ENCODE results near the gene SCRT2. TPM values are rescaled to one million over a fixed set of nuclear protein-coding genes. Genes with fewer than 3 reads are reported as not detected.
"Not testable (repeated sequence)": the region's sequence is repeated elsewhere in the genome, so short reads cannot be mapped to it uniquely, and the experiment has no call there.

Gene SCRT2
- polyA plus RNA-seq, 6 donors from 2014 or later = not detected

DNA sequence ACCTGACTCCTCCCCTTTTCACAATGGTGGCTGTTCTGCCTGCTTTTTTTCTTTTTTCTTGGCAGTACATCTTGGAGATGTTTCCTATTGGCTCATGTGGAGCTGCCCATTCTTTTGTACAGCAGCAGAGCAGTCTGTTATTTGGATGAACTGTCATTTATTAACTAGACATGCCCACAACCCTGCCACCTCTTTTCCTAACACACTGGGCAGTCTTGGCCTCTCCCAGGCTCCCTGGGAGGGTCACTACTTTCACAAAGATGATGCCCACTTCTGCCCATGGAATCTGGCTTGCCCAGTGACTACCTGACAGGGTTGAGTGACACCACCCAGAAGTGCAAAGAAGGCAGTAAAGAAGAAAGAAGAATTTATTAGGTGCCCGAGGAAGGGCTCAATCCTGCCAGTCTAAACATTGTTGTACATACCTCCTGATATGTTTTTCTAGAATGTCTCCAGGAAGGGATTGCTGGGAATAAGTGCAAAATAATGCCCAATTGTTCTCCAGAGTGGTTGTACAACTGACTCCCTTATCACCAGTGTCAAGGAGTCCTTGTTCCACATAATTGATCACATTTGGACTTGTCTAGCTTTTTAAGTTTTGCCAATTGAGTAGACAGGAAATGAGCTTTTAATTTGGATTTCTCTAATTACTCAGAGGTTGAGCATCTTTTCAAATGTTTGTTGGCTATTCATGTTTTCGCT lies 19.7 kb upstream of the SCRT2 start:
- ATAC-seq (ENCODE audit: low read depth in 2 of 2) (no peak), DNase-seq (no peak)
- Mint-ChIP-seq H3K27ac (no peak overlapping the region), H3K9me3 (peaks cover 0 to 5% (median 2%) of the 10 kb centered on the region in 7 donors), H3K4me1 (no peaks in the 10 kb centered on the region), H3K36me3 (no peaks in the 10 kb centered on the region), H3K4me3 (no peak overlapping the region), H3K27me3 (peaks cover 21 to 49% (median 25%) of the 10 kb centered on the region in 3 donors)

GRCh38 chr20:694496-694895 lies 18.9 kb upstream of the SCRT2 start:
- no peak overlapping the region for H3K27ac Mint-ChIP-seq
- peaks cover 26 to 51% (median 29%) of the 10 kb centered on the region in 3 donors for H3K27me3 Mint-ChIP-seq

DNA sequence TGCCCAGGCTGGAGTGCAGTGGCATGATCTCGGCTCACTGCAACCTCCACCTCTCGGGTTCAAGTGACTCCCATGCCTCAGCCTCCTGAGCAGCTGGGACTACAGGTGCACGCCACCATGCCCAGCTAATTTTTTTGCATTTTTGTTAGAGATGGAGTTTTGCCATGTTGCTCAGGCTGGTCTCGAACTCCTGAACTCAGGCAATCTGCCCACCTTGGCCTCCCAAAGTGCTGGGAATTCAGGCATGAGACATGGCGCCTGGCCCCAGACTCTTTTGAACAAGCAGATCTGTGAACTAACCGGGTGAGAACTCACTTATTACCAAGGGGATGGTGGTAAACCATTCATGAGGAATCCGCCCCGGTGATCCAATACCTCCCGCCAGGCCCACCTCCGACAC lies 18.2 kb upstream of the SCRT2 start:
- H3K27me3 Mint-ChIP-seq = peaks cover 29 to 57% (median 33%) of the 10 kb centered on the region in 3 donors
- ATAC-seq (ENCODE audit: low read depth in 2 of 2); H3K36me3 Mint-ChIP-seq; H3K4me3 Mint-ChIP-seq; H3K27ac Mint-ChIP-seq; DNase-seq; H3K4me1 Mint-ChIP-seq; H3K9me3 Mint-ChIP-seq: not testable (repeated sequence)

More at GRCh38 chr20:694496-694895, 18.9 kb upstream of the SCRT2 start:
- no peak for ATAC-seq (ENCODE audit: low read depth in 2 of 2)
- Mint-ChIP-seq H3K36me3 (no peaks in the 10 kb centered on the region), H3K4me3 (no peak overlapping the region), H3K4me1 (no peaks in the 10 kb centered on the region), H3K9me3 (peaks cover 0 to 7% (median 4%) of the 10 kb centered on the region in 7 donors)
- DNase-seq = no peak

- Mint-ChIP-seq H3K36me3 (no peaks in the 10 kb centered on the region), H3K27ac (no peak overlapping the region), H3K27me3 (peaks cover 39 to 50% (median 42%) of the 10 kb centered on the region in 3 donors), H3K9me3 (peaks cover 0 to 9% (median 5%) of the 10 kb centered on the region in 7 donors), H3K4me3 (no peak overlapping the region), H3K4me1 (no peaks in the 10 kb centered on the region)
- ATAC-seq (ENCODE audit: low read depth in 2 of 2) = no peak
- DNase-seq = no peak
Observed at GRCh38 chr20:692044-692443, 16.4 kb upstream of the SCRT2 start.

- no peaks in the 10 kb centered on the region for H3K4me1 Mint-ChIP-seq
- no peak overlapping the region for H3K4me3 Mint-ChIP-seq
- H3K27me3 Mint-ChIP-seq = peaks cover 34 to 50% (median 43%) of the 10 kb centered on the region in 3 donors
- no peak for ATAC-seq (ENCODE audit: low read depth in 2 of 2)
- no peaks in the 10 kb centered on the region for H3K36me3 Mint-ChIP-seq
- DNase-seq = no peak
- no peak overlapping the region for H3K27ac Mint-ChIP-seq
- peaks cover 0 to 9% (median 5%) of the 10 kb centered on the region in 7 donors for H3K9me3 Mint-ChIP-seq
Observed at GRCh38 chr20:689947-690346, 14.3 kb upstream of the SCRT2 start.

GRCh38 chr20:689348-689747 lies 13.7 kb upstream of the SCRT2 start:
- Mint-ChIP-seq H3K4me1 (no peaks in the 10 kb centered on the region), H3K36me3 (no peaks in the 10 kb centered on the region), H3K4me3 (no peak overlapping the region), H3K27me3 (peaks cover 33 to 49% (median 47%) of the 10 kb centered on the region in 3 donors), H3K9me3 (peaks cover 0 to 9% (median 5%) of the 10 kb centered on the region in 7 donors), H3K27ac (peak overlapping the region in 1 of 6 donors; percentile 45)
- no peak for DNase-seq
- ATAC-seq (ENCODE audit: low read depth in 2 of 2) = no peak

DNA sequence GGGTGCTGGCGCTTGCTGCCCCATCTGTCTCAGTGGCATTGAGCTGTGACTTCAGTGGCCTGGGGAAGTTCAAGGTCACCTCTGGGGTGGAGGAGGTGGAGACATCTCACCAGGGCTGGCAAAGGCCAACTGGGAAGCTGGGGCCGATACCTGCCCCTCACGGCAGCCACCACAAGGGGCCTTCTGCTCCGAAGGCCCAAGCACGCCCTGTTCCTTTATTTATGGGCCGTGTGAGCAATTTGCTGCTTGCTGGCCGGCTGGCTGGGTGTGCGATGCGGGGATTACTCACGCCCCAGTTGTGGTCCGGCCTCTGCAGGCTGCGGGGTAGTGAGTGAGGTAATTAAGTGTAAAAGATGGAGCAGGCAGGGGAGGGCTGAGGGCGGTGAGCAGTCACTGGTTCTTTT lies 13.2 kb upstream of the SCRT2 start:
- DNase-seq = no peak
- H3K27me3 Mint-ChIP-seq = peaks cover 28 to 48% (median 44%) of the 10 kb centered on the region in 3 donors
- H3K36me3 Mint-ChIP-seq = no peaks in the 10 kb centered on the region
- peaks cover 0 to 9% (median 5%) of the 10 kb centered on the region in 7 donors for H3K9me3 Mint-ChIP-seq
- no peaks in the 10 kb centered on the region for H3K4me1 Mint-ChIP-seq
- no peak overlapping the region for H3K4me3 Mint-ChIP-seq
- H3K27ac Mint-ChIP-seq = no peak overlapping the region
- ATAC-seq (ENCODE audit: low read depth in 2 of 2) = no peak

GRCh38 chr20:687468-688203 lies 12.0 kb upstream of the SCRT2 start:
- H3K9me3 Mint-ChIP-seq = peaks cover 0 to 8% (median 4%) of the 10 kb centered on the region in 7 donors
- peaks cover 27 to 46% (median 38%) of the 10 kb centered on the region in 3 donors for H3K27me3 Mint-ChIP-seq
- H3K4me3 Mint-ChIP-seq = no peak overlapping the region
- no peak for ATAC-seq (ENCODE audit: low read depth in 2 of 2)
- DNase-seq = no peak
- H3K4me1 Mint-ChIP-seq = no peaks in the 10 kb centered on the region
- no peaks in the 10 kb centered on the region for H3K36me3 Mint-ChIP-seq
- H3K27ac Mint-ChIP-seq = no peak overlapping the region

DNA sequence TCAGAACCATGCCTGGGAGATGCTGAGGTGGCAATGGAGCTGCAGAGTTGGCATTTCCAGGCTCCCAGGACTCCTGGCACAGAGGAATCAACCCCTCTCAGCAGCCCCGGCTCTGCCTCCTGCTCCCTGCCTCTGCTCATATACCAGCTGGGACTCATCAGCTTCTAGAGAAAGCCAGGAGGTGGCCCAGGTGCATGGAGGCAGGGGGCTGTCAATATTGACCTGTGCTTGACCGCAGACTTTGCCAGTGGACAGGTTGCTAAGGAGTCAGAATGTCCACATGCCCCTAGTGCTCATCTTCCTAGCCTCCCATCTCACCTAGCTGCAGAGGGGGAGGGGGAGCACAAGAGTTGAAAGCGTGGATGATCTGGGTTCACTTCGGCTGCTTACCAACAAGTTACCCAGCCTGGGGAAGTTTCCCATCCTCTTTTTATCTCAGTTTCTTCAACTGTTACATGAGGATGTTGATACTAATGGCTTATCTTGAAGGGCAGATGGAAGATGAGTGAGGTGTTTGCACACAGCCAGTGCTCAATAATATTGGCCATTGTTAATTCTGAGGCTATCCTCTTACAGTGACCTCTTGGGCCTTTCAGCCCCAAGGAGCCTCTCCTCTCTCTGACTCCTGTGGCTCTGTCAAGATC lies 9.2 kb upstream of the SCRT2 start:
- no peak for ATAC-seq (ENCODE audit: low read depth in 2 of 2)
- no peak for DNase-seq
- H3K4me3 Mint-ChIP-seq = no peak overlapping the region
- peaks cover 0 to 7% (median 0%) of the 10 kb centered on the region in 7 donors for H3K9me3 Mint-ChIP-seq
- H3K27me3 Mint-ChIP-seq = peaks cover 17 to 51% (median 47%) of the 10 kb centered on the region in 3 donors
- H3K4me1 Mint-ChIP-seq = no peaks in the 10 kb centered on the region
- no peak overlapping the region for H3K27ac Mint-ChIP-seq
- no peaks in the 10 kb centered on the region for H3K36me3 Mint-ChIP-seq

DNA sequence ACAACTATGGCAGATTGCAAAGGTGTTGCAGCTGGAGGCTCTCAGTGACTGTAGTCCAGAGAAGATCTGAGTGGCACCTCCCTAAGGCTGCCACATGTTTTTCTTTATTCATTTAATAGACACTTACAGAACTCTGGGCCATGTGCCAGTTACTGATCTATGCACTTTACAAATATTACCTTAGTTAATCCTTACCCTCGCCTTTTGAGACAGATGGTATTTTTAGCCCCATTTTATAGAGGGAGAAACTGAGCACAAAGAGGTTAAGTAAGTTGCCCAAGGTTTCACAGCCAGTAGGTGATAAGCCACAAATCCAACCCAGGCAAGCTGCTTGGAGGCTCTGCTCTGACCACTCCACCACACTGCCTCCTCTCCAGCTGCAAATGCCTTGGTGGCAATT lies 6.5 kb upstream of the SCRT2 start:
- Mint-ChIP-seq H3K9me3 (no peaks in the 10 kb centered on the region), H3K36me3 (no peaks in the 10 kb centered on the region), H3K27me3 (peaks cover 22 to 58% (median 50%) of the 10 kb centered on the region in 3 donors), H3K4me3 (no peak overlapping the region), H3K27ac (no peak overlapping the region), H3K4me1 (peaks cover 0 to 2% (median 0%) of the 10 kb centered on the region in 3 donors)
- ATAC-seq (ENCODE audit: low read depth in 2 of 2) (no peak), DNase-seq (no peak)

- ATAC-seq (ENCODE audit: low read depth in 2 of 2) (no peak), DNase-seq (no peak)
- Mint-ChIP-seq H3K36me3 (peaks cover 0 to 6% of the 10 kb centered on the region in 2 donors), H3K27ac (no peak overlapping the region), H3K4me1 (peaks cover 9 to 14% (median 12%) of the 10 kb centered on the region in 3 donors), H3K4me3 (no peak overlapping the region), H3K27me3 (peaks cover 32 to 63% (median 62%) of the 10 kb centered on the region in 3 donors), H3K9me3 (peaks cover 0 to 4% (median 0%) of the 10 kb centered on the region in 7 donors)
Observed at GRCh38 chr20:680638-681187, 5.1 kb upstream of the SCRT2 start.

- Mint-ChIP-seq H3K4me3 (no peak overlapping the region), H3K27me3 (peaks cover 43 to 84% (median 80%) of the 10 kb centered on the region in 3 donors), H3K36me3 (peaks cover 0 to 14% of the 10 kb centered on the region in 2 donors), H3K9me3 (peaks cover 0 to 4% (median 0%) of the 10 kb centered on the region in 7 donors), H3K4me1 (peaks cover 14 to 26% (median 14%) of the 10 kb centered on the region in 3 donors), H3K27ac (no peak overlapping the region)
- DNase-seq = no peak
- no peak for ATAC-seq (ENCODE audit: low read depth in 2 of 2)
Observed at GRCh38 chr20:677957-678356, 2.4 kb upstream of the SCRT2 start.

DNA sequence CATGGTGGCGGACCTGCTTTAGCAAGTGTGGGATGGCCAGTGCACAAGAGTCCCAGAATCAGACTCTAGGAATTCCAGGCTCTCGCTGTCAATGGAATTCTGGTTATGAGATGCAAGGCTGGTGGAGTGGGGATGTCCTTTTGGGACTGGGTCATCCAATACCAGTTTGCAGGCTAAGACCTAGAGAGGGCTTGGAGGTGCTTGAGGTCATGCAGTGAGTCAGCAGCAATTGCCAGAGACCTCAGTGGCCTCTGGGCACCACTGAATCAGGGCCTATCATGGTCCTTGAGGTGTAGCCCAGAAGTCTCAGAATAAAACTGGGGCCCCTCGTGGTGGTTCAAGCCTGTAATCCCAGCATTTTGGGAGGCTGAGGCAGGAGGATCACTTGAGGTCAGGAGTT lies 1.4 kb upstream of the SCRT2 start:
- peaks cover 14 to 28% (median 16%) of the 10 kb centered on the region in 3 donors for H3K4me1 Mint-ChIP-seq
- H3K4me3 Mint-ChIP-seq = peak overlapping the region in 1 of 8 donors; percentile 33
- ATAC-seq (ENCODE audit: low read depth in 2 of 2) (no peak), DNase-seq (no peak)
- H3K36me3 Mint-ChIP-seq = peaks cover 0 to 14% of the 10 kb centered on the region in 2 donors
- H3K27me3 Mint-ChIP-seq = peaks cover 45 to 86% (median 81%) of the 10 kb centered on the region in 3 donors
- H3K27ac Mint-ChIP-seq = no peak overlapping the region
- peaks cover 0 to 4% (median 0%) of the 10 kb centered on the region in 7 donors for H3K9me3 Mint-ChIP-seq

Measured in naive B cell (primary cell).